ENCODE measurements around the gene OPN1MW3.
"Not testable (repeated sequence)": the region's sequence is repeated elsewhere in the genome, so short reads cannot be mapped to it uniquely, and the experiment has no call there.

Gene OPN1MW3

DNA sequence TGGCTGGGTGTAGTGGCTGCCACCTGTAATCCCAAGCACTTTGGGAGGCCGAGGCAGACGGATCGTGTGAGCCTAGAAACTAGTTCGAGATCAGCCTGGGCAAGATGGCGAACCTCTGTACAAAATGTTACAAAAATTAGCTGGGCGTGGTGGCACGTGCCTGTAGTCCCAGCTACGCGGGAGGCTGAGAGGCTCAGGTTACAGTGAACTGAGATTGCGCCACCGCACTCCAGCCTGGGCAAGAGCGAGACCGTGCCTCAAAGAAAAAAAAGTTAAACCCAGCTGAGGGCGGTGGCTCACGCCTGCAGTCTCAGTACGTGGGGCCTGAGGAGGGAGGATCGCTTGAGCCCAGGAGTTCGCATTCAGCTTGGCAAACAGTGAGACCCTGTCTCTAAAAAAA lies 39.3 kb downstream of the OPN1MW3 start:
- DNase-seq (ENCODE audit: low read depth), result no peak

DNA sequence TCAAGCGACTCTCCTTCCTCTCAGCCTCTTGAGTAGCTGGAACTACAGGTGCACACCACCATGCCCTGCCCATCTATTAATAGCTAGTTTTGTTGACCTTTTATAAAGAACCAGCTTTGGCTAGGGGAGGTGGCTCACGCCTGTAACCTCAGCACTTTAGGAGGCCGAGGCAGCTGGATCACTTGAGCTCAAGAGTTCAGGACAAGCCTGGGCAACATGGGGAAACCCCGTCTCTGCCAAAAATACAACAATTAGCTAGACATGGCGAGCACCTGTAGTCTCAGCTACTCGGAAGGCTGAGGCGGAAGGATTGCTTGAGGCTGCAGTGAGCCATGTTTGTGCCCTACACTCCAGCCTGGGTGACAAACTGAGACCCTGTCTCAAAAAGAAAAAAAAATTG lies 40.9 kb downstream of the OPN1MW3 start:
- no peak for DNase-seq (ENCODE audit: low read depth)

DNA sequence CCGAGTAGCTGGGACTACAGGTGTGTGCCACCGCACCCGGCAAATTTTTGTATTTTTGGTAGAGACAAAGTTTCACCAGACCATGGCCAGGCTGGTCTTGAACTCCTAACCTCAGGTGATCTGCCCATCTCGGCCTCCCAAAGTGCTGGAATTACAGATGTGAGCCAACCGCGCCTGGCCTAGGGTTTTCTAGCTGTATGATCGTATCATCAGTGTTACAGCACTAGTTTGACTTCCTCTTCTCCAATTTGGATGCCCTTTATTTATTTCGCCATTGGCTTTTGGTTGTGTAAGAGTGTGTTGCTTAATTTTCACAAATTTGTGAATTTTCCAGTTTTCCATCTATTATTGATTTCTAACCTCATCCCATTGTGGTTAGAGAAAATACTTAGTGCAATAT lies 43.4 kb downstream of the OPN1MW3 start:
- DNase-seq (ENCODE audit: low read depth), result no peak

DNA sequence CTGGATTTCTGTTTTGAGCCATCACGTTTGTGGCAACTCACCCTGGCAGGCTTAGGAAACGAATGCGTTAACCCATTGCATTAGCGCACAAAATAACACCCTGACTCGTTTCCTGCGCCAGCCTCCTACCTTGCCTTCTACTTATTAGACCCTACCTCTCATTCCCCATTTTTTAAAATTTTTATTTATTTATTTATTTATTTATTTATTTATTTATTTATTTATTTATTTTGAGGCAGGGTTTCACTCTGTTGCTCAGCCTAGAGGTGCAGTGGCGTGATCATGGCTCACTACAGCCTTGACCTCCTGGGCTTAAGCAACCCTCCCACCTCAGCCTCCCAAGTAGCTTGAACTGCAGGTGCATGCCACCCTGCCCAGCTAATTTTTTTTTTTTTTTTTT lies 45.6 kb downstream of the OPN1MW3 start:
- DNase-seq (ENCODE audit: low read depth), result not testable (repeated sequence)

DNA sequence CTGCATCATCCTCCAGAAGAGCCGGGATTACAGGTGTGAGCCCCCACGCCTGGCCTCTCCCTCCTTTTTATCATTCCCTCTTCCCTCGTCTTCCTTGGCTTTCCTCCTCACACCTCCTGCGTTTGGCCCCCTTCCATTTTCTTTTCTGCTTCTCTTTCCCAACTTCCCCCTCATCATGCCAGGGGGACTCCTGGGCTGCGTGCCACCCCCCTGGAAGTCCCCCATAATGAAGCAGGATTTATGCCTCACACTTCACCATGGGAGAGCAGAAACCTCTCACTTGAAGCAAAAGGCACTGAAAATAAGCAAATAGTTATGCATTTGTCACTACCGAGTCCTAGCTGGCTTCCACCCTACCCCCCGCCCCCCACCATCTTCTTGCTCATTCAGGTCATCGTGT lies 46.1 kb downstream of the OPN1MW3 start:
- no peak for DNase-seq (ENCODE audit: low read depth)

DNA sequence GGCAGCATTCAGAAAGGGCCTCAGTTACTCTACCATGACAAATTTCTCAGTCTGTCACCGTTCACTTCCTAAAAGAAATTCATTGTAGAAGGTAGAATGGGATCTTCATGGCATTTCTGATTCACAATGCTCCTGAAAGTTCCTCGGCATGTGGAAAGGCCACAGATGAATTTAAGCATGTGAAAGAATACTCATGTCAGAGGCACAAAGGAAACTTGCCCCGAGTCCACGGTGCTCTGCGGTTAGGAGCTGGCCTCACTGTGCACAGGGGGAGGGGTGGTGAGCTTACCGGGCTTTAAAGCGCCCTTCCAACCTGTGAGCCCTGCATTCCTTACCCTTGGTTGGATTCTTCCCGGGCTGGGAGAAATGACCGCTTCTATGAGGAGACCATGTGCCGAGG lies 47.5 kb downstream of the OPN1MW3 start:
- DNase-seq (ENCODE audit: low read depth), result no peak

DNA sequence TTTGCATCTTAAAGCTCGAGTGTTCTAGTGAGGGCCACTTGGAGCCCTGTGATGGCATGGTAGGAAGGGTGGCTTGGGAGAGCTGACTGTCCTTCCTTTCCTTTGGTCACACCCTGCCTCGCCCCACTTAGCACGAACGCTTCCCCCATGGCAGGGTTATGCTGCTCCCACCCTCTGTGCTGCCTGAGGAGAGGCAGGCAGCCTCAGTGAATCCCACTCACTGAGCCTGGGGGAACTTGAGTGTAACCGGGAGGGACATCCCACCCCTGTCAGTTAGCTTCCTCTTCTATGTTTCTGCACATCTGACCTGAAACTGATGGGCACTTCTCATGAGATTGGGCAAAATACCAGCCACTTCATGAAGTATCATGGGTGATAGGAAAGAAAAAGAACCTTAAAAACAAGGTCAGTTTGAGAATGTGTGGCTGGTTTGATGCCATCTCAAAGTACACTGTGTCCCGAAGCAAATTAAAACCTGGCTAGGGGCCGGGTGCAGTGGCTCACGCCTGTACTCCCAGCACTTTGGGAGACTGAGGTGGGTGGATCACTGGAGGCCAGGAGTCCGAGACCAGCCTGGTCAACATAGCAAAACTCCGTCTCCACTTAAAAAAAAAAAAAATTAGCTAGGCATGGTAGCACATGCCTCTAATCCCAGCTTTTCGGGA lies 48.3 kb downstream of the OPN1MW3 start:
- no peak for DNase-seq (ENCODE audit: low read depth)

DNA sequence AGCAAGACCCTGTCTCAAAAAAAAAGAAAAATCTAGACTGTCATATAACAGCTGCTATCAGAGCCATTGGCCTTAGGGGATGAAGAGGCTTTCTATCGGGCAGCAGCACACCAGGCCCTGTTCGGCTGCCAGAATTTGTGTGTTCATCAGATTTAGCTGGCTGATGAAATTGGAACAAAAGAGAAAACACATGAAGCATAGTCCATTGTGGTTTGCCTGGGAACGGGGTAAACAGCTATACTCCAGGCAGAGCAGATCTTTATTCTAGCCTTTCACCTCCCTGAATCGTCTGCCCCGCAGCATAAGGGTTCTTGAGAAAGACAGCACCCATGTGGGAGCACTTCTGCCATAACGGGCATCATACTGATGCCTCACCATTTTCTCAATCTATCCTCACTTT lies 49.8 kb downstream of the OPN1MW3 start:
- no peak for DNase-seq (ENCODE audit: low read depth)

DNA sequence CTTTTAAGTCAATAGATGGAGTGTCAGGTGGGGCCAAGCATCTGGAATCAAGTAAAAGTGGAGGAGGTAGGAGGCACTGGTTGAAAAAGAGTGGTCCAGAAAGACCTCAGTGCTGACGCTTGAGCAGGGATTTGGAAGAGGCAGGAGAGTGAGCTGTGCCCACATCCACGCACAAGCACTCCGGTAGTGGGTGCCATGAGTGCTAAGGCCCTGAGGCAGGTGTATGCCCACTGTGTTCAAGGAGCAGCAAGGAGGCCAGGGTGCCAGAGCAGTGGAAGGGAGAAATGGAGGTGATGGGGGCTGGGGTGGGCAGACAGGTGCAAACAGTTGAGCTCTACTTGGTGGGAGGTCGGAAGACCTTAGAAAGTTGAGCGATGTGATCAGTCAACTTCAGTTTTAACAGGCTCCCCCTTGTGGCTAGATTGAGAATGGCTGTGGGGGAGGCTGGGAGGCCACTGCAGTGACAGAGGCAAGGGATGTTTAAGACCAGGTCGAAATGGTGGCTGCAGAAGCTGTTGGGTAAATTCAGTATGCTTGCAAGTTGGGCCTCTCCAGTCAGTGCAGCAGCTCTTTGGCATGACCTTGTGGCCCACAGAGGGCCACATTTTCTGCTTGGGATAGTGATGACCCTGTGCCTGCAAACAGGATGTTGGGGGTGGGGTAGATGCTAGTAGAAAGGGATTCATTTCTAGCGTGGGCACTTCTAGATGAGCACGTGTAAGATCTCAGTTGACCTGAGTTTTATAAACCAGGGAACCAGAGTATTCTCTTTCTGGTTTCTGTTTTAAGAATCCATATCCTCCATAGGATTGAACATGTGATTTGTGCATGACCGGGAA lies 50.9 kb downstream of the OPN1MW3 start:
- peak; percentile 51 for DNase-seq (ENCODE audit: low read depth)

DNA sequence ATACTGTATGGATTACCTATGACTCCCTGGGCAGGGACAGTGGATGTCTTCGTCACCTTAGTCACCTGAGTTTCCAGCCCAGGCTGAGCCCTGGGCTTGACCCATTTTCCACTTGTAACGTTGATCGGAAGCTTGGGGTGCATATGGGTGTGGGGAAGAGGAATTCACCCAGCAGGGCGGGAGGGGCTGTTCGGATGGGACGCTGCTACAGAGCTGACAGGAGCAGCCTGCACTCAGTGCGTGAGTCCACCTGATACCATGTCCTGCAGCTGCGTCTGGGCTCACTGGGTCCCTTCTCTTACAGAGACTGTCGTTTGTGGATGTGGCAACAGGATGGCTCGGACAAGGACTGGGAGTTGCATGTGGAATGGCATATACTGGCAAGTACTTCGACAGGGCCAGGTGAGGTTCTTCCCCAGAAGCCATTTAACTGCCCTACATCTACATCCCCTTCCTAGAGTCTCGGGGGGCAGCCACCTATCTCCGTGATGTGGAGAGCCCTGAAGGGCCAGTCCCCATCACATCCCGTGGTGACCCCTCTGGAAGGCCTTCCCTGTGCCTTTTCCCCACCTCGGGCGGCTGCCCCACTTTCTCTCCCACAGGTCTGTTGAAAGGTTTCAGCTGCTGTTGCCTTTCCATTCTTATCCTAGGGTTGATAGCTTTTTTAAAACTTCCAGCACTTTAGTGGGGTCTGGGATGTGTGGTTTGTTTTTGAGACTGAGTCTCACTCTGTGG lies 51.8 kb downstream of the OPN1MW3 start:
- DNase-seq (ENCODE audit: low read depth), result no peak

DNA sequence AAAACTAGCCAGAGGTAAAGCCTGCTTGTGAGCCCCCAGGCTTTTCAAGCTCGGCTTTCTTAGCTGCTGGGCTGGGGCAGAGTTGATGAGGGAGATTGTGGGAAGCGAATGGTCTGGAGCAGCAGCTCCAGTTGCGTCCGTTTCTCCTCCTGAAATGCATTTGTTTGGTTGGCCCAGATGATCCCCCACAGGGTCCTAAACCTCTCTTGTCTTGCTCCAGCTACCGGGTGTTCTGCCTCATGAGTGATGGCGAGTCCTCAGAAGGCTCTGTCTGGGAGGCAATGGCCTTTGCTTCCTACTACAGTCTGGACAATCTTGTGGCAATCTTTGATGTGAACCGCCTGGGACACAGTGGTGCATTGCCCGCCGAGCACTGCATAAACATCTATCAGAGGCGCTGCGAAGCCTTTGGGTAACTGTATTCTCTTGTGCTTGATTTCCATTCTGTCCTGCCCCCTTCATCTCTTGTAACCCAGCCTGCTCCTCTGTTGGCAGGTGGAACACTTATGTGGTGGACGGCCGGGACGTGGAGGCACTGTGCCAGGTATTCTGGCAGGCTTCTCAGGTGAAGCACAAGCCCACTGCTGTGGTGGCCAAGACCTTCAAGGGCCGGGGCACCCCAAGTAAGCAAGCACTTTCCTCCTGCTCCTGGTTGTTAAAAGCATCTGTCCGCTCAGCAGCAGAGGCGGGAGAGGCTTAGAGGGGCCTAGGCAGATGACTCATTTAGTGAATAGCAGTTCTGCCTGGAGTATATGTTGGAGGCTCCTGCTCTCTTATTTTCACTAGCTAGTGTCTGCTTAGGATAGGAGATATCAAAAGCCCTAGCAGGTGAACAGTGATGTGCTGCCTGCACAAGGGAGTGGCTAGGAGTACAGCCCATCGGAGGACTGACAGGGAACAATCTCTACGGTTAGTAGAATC lies 53.5 kb downstream of the OPN1MW3 start:
- DNase-seq (ENCODE audit: low read depth), result no peak

DNA sequence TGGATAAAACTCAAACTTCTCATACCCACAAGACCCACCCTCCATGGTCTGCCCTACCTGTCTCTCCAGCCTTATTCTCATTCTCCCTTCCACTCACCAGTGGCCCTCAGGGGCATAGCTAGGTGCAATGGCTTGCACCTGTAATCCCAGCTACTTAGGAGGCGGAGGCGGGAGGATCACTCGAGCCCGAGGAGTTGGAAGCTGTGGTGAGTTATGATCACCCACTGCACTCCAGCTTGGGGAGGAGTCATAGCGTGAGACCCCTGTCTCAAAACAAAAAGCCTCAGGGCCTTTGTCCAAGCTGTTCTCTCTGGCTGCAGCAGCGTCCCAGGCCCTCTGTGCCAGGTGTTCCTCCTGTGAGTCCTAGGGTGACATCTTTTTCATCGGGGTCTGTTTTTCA lies 54.7 kb downstream of the OPN1MW3 start:
- DNase-seq (ENCODE audit: low read depth), result no peak

DNA sequence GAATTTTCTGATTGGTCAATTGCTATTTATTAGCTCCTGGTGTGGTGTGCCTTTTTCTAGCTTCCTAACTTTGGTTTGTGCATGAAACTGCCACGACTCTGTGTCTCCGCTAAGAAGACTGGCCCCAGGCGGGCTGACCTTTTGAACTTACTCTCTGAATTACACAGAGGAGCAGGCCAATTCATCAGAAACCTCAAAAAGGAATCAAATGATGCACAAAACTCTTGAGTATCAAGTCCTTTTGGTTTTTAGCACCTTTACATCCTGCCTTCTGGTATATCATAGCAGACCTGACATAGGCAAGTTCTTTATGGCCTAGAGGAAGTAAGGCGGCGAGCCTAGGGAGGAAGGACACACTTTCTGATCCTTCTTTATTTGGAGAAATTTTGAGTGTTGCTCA lies 55.8 kb downstream of the OPN1MW3 start:
- no peak for DNase-seq (ENCODE audit: low read depth)

DNA sequence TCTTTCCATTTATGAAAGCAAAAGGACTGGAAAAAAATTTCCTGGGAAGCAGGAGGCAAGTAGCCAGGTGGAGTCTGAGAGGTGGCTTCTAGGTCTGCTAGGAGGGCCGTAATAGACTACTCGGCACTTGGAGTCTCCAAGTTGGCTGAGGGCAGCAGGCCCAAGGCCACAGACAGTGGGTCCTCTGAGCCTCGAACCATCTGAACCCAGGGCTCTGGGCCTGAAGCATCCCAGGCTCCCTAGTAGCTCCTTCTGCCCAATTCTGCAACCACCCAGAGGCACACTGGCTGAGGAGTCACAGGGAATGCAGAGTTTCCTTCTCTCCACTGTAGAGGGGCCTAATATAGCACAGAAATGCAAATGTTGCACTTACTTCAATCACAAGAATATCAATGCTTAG lies 58.0 kb downstream of the OPN1MW3 start:
- DNase-seq (ENCODE audit: low read depth), result no peak

DNA sequence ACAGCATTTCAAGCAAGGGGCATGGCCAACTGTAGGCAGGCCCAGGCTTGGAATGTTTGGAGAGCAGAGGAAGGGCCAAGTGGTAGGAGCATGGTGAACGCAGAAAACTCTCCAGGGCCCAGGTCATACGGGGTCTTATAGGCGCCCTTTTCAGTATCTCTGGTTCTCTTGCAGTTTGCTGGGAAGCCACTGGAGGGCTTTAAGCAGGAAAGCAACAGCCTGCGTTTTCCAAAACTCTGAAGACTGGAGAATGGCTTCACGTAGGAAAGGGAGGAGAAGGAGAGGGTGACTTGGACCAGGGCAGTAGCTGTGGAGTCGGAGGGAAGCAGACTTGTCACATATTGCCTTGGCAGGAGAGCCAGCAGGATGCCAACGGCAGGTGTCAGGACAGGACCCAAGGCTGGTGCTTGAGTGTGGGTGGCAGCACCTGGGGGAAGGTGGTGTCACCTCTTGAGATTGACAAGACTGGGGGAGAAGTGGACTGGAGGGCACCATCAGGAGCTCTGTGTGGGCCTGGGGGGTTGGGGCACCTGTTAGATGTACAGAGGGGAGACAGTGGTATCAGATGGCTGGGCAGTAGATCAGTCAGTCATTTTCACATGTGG lies 60.1 kb downstream of the OPN1MW3 start:
- DNase-seq (ENCODE audit: low read depth), result no peak

DNA sequence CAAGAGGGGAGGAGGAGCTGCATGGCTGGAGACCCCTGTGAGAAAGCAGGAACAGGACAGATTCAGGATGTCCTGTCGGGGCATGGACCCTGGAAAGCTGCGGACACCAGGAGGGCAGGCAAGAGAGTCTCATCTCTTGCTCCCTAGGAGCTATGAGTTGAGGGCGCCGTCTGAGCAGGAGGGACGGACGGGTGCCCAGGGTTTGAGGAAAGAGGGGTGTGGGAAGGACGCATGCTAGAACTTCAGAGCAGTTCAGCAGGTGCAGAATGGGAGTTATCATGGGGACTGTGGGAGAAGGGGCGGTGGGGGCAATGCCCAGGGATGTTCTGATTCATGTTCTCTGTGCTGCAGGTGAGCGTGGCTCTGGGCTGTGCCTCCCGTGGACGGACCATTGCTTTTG lies 63.0 kb downstream of the OPN1MW3 start:
- DNase-seq (ENCODE audit: low read depth), result no peak
